BJ (cell line): ENCODE data around the gene DR1. TPM values are rescaled to one million over a fixed set of nuclear protein-coding genes. Genes with fewer than 3 reads are reported as not detected.

ENCODE experiments used
- CTCF ChIA-PET: fragments of 350-600 bp; formaldehyde crosslinking; extraction: SDS; loops from one replicate; lab custom pipeline; 2021; ENCODE audit warnings: antibody characterized with exemption, inconsistent platforms; lab: Yijun Ruan, JAX
- POLR2A ChIA-PET: fragments of 300-600 bp; sonication (Branson Sonifier 250); formaldehyde crosslinking; extraction: SDS; loops from one replicate; lab custom pipeline; 2021; ENCODE audit warnings: antibody characterized with exemption; lab: Charles Lee
- DNase-seq: peaks from one replicate; pipeline ENCODE4 v3.0.0-alpha.2; 2011; ENCODE audit warnings: low read depth
- H3K27me3 ChIP-seq: 2 replicates; pipeline ENCODE4 v1.6.0; 2011; ENCODE audit warnings: low read length; ENCODE audit not compliant: control insufficient read depth, insufficient read depth
- H3K36me3 ChIP-seq: 2 replicates; pipeline ENCODE4 v1.5.1; 2011; ENCODE audit warnings: low read length; ENCODE audit not compliant: control insufficient read depth, insufficient read depth
- H3K4me3 ChIP-seq: 2 replicates; pipeline ENCODE4 v1.5.1; 2011; ENCODE audit warnings: low read depth, mild to moderate bottlenecking, control low read depth, low read length
- polyA plus RNA-seq: library from polyadenylated mRNA; depleted of rRNA; stranded (reverse); fragments of >200 nt; gene quantifications from 2 replicates; pipeline ENCODE4 v1.2.3, GENCODE V29; 2011
- TF ChIP-seq, protein P1 (sequence below): IDR thresholded peaks from 2 replicates; pipeline ENCODE4 v1.5.1; 2011; ENCODE audit warnings: low read depth, mild to moderate bottlenecking, control low read depth, inconsistent platforms, low read length, moderate library complexity; ENCODE audit not compliant: insufficient read depth

DR1 gene
- polyA plus RNA-seq, 1 experiment, result 23.3 TPM

DNA sequence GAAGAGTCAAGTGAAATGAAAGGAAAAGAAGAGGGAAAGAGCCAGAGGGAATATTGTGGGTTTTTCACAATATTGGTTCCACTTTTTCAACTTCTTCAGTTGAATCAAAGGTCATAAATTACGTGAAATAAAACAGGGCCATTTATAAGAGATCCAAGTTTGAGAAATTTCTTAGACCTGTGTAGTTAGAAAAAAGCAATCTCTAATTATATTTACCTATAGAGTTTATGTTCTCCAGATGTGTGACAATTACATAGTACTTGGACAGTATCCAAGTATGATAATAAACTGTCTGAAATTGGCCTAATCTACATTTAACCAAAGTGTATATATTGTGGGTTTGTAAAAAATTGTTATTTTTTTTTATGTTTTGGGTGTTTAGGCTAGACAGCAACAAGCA lies 14.4 kb downstream of the DR1 start:
- TF ChIP-seq, protein P1, sequence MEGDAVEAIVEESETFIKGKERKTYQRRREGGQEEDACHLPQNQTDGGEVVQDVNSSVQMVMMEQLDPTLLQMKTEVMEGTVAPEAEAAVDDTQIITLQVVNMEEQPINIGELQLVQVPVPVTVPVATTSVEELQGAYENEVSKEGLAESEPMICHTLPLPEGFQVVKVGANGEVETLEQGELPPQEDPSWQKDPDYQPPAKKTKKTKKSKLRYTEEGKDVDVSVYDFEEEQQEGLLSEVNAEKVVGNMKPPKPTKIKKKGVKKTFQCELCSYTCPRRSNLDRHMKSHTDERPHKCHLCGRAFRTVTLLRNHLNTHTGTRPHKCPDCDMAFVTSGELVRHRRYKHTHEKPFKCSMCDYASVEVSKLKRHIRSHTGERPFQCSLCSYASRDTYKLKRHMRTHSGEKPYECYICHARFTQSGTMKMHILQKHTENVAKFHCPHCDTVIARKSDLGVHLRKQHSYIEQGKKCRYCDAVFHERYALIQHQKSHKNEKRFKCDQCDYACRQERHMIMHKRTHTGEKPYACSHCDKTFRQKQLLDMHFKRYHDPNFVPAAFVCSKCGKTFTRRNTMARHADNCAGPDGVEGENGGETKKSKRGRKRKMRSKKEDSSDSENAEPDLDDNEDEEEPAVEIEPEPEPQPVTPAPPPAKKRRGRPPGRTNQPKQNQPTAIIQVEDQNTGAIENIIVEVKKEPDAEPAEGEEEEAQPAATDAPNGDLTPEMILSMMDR, result no peak
- POLR2A ChIA-PET, result no interaction called here
- H3K27me3 ChIP-seq, result no peaks in the 10 kb centered on the region
- no peak for DNase-seq
- CTCF ChIA-PET, result interaction anchor here (0.6 to 2.3 kb wide), 3 partner anchors 28 to 458 kb away, joined by 3 to 7 read pairs (median 3); no protein-coding TSS in a partner anchor
- no peaks in the 10 kb centered on the region; the same call in 1 of the 2 replicates for H3K36me3 ChIP-seq
- no peak overlapping the region for H3K4me3 ChIP-seq

DNA sequence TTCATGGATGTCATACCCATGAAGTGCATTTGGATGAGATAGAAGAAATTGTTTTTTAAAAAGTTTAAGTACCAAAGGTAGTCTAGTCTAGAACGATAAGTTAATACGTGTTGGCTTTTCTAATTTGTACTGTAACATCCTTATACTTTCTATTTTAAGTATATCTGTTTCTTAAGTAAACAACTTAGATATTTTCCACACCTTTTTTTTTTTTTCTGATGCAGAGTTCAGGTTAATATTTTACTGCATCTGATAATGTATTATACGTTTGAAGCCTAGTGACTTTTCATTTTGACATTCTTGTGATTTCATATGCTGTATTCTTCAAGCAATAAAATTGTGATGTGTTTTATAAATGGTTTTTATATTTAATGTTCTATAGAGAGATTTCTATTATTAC lies 16.5 kb downstream of the DR1 start:
- Histone ChIP-seq H3K36me3 (no peaks in the 10 kb centered on the region; the same call in 1 of the 2 replicates), H3K27me3 (no peaks in the 10 kb centered on the region), H3K4me3 (no peak overlapping the region)
- no peak for DNase-seq
- TF ChIP-seq, protein P1, result no peak
- CTCF ChIA-PET, result no interaction called here
- POLR2A ChIA-PET, result no interaction called here

DNA sequence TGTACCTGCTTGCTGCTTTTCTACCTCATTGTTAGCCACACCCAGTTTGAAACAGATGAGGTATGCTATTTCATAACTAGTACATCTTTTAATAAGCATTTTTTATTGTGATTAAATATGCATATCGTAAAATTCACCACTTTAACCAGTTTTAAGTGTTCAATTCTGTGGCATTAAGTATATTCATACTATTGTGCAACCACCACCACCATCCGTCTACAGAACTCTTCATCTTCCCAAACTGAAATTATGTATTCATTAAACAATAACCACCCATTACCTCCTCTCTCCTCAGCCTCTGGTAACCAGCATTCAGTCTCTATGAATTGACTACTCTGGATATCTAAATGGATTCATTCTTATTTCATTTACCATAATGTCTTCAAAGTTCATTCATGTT lies 20.1 kb downstream of the DR1 start:
- Histone ChIP-seq H3K27me3 (no peaks in the 10 kb centered on the region), H3K36me3 (peaks cover 3% of the 10 kb centered on the region; the same call in 1 of the 2 replicates), H3K4me3 (no peak overlapping the region)
- ChIA-PET POLR2A (no interaction called here), CTCF (no interaction called here)
- DNase-seq, result no peak
- TF ChIP-seq, protein P1, result no peak

DNA sequence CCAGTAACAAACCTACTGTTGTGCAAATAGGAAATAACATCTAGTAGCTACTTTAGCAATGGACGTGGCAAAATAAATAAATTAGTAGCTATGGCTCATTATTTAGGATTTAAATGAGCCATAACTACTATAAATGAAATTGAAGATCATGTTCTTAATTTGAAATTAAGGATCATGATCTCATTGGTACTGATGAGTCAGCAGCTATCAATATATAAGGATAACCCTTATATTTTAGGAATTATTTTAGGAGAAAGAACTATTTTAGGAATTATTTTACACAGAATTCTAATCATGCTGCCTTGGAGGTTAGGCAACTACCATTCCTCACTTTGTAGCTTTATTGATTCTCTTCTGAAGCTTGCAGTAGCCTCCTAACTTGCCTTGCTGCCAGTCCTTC lies 24.0 kb downstream of the DR1 start:
- TF ChIP-seq, protein P1, result no peak
- ChIA-PET POLR2A (no interaction called here), CTCF (interaction anchor here (0.5 kb wide), 1 partner anchor 273 kb away, joined by 3 read pairs; no protein-coding TSS in a partner anchor)
- no peaks in the 10 kb centered on the region for H3K27me3 ChIP-seq
- DNase-seq, result no peak
- peaks cover 3% of the 10 kb centered on the region for H3K36me3 ChIP-seq
- no peak overlapping the region for H3K4me3 ChIP-seq

DNA sequence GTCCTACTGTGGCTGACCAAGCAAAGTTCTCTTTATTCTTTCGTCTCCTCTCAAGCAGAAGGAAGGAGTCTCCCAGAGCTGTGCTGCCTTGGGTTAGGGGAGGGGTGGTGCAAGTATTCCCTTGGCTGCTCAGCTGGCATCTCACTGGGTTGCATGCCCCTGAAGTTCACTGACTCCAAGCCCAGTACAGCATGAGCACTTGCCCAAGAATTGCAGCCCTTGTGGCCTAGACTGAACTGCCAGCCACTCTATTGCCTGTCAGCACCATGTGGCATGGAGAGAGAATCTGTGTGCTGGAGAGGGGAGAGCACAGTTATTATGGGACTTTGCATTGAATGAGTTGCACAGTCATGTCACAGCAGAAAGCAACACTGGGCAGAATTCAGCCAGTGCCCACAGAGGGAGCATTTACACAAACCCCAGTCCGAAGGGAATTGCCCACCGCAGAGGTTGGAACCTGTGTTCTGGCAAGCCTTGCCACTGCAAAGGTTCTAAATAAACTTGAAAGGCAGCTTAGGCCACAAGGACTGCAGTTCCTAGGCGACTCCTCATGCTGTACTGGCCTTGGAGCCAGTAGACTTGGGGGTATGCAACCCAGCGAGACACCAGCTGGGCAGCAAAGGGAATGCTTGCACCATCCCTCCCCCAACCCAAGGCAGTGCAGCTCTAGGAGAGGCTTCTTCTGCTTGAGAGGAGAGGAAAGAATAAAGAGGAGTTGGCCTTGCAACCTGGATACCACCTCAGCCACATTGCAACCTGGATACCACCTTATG lies 28.8 kb downstream of the DR1 start:
- CTCF ChIA-PET, result no interaction called here
- POLR2A ChIA-PET, result no interaction called here
- Histone ChIP-seq H3K4me3 (no peak overlapping the region), H3K36me3 (no peaks in the 10 kb centered on the region; the same call in none of the 2 replicates), H3K27me3 (no peaks in the 10 kb centered on the region)
- no peak for DNase-seq
- TF ChIP-seq, protein P1, result no peak
